GM10266 (cell line): Measurements from ENCODE around the gene RDH5.

Experiments used
- DNase-seq: peaks from one replicate; pipeline ENCODE4 v3.0.0; 2012; ENCODE audit errors: extremely low spot score
- CTCF ChIP-seq: IDR thresholded peaks from 2 replicates; pipeline ENCODE4 v1.5.1; 2012; ENCODE audit warnings: mild to moderate bottlenecking, low read depth; ENCODE audit not compliant: control insufficient read depth, insufficient read depth; ENCODE audit errors: missing control alignments

The RDH5 gene

DNA sequence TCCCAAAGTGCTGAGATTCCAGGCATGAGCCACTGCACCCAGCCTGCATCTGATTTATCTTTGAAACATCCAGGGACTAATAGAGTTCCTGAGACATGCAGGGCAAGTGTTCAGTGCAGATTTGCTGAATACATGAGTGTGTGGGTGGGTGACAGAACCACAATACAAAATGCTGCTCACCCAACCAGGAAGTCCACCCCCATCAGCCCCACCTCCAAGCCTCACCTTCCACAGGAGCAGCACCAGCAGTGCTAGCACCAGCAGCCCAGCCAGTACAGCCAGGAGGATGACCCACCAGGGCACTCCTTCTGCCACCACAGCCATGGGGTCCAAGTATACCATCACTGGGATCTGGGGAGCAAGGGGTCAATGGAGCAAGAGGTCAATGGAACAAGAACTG lies 32.4 kb upstream of the RDH5 start:
- no peak for TF ChIP-seq CTCF
- no peak for DNase-seq

DNA sequence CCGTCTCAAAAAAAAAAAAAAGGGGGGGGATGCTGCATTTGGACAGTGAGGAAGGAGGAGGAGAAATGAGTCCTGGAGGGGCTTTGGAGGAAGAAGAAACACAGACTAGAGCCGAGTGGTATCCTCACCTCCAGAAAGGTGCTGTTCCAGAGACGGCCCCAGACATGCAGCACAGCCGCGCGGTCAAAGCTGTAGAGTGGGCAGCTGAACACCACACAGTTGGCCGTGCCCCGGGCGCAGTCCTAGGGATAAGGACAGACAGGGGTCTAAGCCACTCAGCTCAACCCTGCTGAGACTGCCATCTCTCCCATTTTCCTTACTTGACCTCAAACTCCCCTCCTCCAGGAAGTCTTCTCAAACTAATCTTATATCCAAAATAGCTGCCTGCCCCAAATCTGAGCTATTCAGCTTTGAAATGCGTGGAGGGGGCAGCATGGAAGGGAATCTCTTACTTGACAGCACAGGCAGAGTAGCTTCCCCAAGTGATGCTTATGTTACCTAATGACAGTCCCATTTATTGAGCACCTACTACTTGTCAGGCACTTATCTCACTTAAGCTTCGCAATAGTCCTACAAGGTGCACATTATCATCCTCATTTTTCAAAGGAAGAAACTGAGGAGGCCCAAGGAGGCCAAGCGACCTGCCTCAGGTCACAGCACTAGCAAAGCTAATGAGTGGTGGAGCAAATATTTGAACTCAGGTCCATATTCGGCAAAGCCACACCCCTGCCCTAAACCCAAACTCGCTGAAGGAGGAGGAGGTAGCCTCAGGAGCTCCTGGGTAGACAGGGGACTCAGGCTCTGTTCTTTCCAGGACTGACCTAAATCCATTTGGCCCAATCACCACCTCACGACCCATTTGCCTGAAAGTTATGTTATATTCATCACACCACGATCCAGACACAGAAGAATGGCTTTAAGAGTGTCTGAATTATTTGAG lies 31.2 kb upstream of the RDH5 start:
- no peak for DNase-seq
- TF ChIP-seq CTCF, result no peak

- DNase-seq, result no peak
- TF ChIP-seq CTCF, result no peak
Observed at GRCh38 chr12:55692631-55693322, 27.4 kb upstream of the RDH5 start.

- no peak for TF ChIP-seq CTCF
- no peak for DNase-seq
Observed at GRCh38 chr12:55693323-55694187, 26.6 kb upstream of the RDH5 start.

- TF ChIP-seq CTCF, result no peak
- no peak for DNase-seq
Observed at GRCh38 chr12:55694188-55694515, 26.0 kb upstream of the RDH5 start.

DNA sequence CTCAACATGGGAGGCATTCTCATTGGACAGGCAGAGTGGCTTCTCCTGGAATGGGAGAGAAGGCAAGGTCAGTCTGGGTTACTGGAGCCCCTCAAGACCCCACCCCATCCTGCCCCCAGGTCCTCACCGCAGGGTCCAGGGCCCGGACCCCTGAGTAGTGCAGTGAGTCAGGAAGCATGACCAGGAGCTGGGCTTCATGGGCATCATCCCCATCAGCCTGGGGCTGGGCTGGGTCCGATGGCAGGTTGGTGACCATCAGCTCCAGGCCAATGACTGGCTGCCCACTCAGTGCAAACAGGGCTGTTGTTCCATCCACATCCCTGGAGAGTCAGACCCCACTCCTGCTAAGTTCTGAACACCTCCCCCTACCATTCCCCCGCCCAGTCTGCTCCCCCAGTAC lies 25.5 kb upstream of the RDH5 start:
- no peak for DNase-seq
- TF ChIP-seq CTCF, result no peak
